Panc1 (cell line): Measurements from ENCODE around the gene GJB3. TPM values are rescaled to one million over a fixed set of nuclear protein-coding genes. Genes with fewer than 3 reads are reported as not detected.

Experiments
- ATAC-seq: fragments of 200-7000 bp; cut with Tn5 transposase; 2 replicates; pipeline ENCODE4 v1.9.1; 2020; ENCODE audit warnings: mild to moderate bottlenecking, moderate library complexity
- BruUV-seq: library from RNA; stranded (reverse); fragments of 400-500 nt; replicated peaks from 2 replicates; lab custom pipeline; 2021; lab: Mats Ljungman, UMichigan
- CTCF ChIA-PET: fragments of 300-600 bp; sonication (Branson Sonifier 250); formaldehyde crosslinking; loops from one replicate; lab custom pipeline; 2022; ENCODE audit warnings: antibody characterized with exemption; lab: Charles Lee
- POLR2A ChIA-PET: fragments of 300-600 bp; sonication (Branson Sonifier 250); formaldehyde crosslinking; loops from one replicate; lab custom pipeline; 2022; ENCODE audit warnings: antibody characterized with exemption; lab: Charles Lee
- DNase-seq: peaks from one replicate; pipeline ENCODE4 v3.0.0-alpha.2; 2010; ENCODE audit warnings: low read depth, low spot score
- H3K27ac ChIP-seq: 2 replicates; pipeline ENCODE4 v1.5.1; 2011; ENCODE audit warnings: mild to moderate bottlenecking, low read length, inconsistent platforms
- H3K27me3 ChIP-seq: fragments of 200-500 bp; sonication (Bioruptor generic); 2 replicates; pipeline ENCODE4 v1.6.0; 2014; ENCODE audit warnings: low read length, inconsistent platforms; ENCODE audit not compliant: control insufficient read depth, insufficient read depth
- H3K36me3 ChIP-seq: fragments of 200-500 bp; sonication (Bioruptor generic); 2 replicates; pipeline ENCODE4 v1.5.1; 2014; ENCODE audit warnings: inconsistent platforms, mild to moderate bottlenecking, low read length, moderate library complexity; ENCODE audit not compliant: control insufficient read depth, insufficient read depth
- H3K4me1 ChIP-seq: 2 replicates; pipeline ENCODE4 v1.5.1; 2011; ENCODE audit warnings: inconsistent platforms, mild to moderate bottlenecking, low read length, moderate library complexity; ENCODE audit not compliant: control insufficient read depth, insufficient read depth
- H3K4me3 ChIP-seq, 2 experiments: 2 replicates each; pipeline ENCODE4 v1.5.1; 2011 to 2012; ENCODE audit warnings: low read depth in 2 of 2, low read length in 2 of 2, mild to moderate bottlenecking in 2 of 2, inconsistent platforms in 1 of 2, moderate library complexity in 1 of 2
- H3K9me3 ChIP-seq: fragments of 200-500 bp; sonication (Bioruptor generic); 2 replicates; pipeline ENCODE4 v1.5.1; 2014; ENCODE audit warnings: low read depth, mild to moderate bottlenecking, inconsistent platforms, low read length, moderate library complexity; ENCODE audit not compliant: control insufficient read depth, insufficient read depth
- POLR2AphosphoS5 ChIP-seq: IDR thresholded peaks from 2 replicates; pipeline ENCODE4 v1.6.1; 2012; ENCODE audit warnings: mild to moderate bottlenecking, low read depth, low read length, moderate library complexity
- SIN3A ChIP-seq: IDR thresholded peaks from 2 replicates; pipeline ENCODE4 v1.6.1; 2012; ENCODE audit warnings: low read depth, mild to moderate bottlenecking, low read length, moderate library complexity, borderline replicate concordance; ENCODE audit not compliant: insufficient read depth
- TCF7L2 ChIP-seq: IDR thresholded peaks from 2 replicates; pipeline ENCODE4 v1.6.1; 2011; ENCODE audit warnings: mild to moderate bottlenecking, low read depth, low read length, inconsistent platforms
- in situ Hi-C: cut with HindIII; loops from 2 replicates; pipeline ENCODE4 v1.10.0; 2016; ENCODE audit warnings: low sequenced_read_pairs, low pct_unique_long_range_greater_than_20kb
- intact Hi-C: fragments of 100-400 bp; cut with micrococcal nuclease; formaldehyde crosslinking; loops from one replicate; pipeline ENCODE4 v1.10.0; 2022; ENCODE audit not compliant: unreplicated experiment
- total RNA-seq: library from RNA; stranded (reverse); gene quantifications from one replicate; pipeline ENCODE4 v1.2.1, GENCODE V29; 2021; ENCODE audit not compliant: unreplicated experiment
- TF ChIP-seq, protein P1 (sequence below), 2 experiments: IDR thresholded peaks; 2 replicates each; pipeline ENCODE4 v1.6.1; 2011 to 2012; ENCODE audit warnings: low read depth in 2 of 2, control low read depth in 1 of 2, low read length in 1 of 2, mild to moderate bottlenecking in 1 of 2, moderate library complexity in 1 of 2; ENCODE audit not compliant: insufficient read depth in 1 of 2
- TF ChIP-seq, protein P2 (sequence below): fragments of 450-650 bp; IDR thresholded peaks from 2 replicates; pipeline ENCODE4 v1.5.1; 2017; ENCODE audit warnings: mild to moderate bottlenecking

GJB3 gene
- total RNA-seq, 1 experiment from 2014 or later, result 0.15 TPM

DNA sequence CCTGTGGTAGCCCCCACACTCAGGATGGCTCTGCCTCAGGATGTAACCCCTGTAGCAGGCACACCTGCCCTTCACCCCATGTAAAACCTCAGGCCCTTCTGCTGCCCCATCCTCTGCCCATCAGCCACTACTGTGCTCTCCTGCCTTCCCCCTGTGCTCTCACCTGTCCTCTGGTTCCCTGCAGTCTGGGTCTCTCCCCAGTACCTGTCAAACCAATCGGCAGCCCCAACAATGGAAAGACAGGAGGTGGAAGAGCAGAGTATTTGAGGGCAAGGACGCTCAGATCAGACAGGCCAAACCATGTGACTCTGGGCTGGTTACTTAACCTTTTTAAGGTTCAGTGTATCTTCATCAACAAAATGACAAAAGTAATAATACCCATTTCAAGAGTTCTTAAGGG lies 47.6 kb downstream of the GJB3 start:
- Histone ChIP-seq H3K27me3 (no peaks in the 10 kb centered on the region), H3K4me1 (no peaks in the 10 kb centered on the region), H3K9me3 (no peaks in the 10 kb centered on the region), H3K4me3 (no peak overlapping the region), H3K36me3 (no peaks in the 10 kb centered on the region), H3K27ac (no peak overlapping the region)
- in situ Hi-C loops (no loop called here), intact Hi-C loops (no loop called here)
- no peak for DNase-seq
- ATAC-seq, result no peak
- POLR2A ChIA-PET, result no interaction called here
- no TSS peak for BruUV-seq
- CTCF ChIA-PET, result no interaction called here
- TF ChIP-seq, protein P1, sequence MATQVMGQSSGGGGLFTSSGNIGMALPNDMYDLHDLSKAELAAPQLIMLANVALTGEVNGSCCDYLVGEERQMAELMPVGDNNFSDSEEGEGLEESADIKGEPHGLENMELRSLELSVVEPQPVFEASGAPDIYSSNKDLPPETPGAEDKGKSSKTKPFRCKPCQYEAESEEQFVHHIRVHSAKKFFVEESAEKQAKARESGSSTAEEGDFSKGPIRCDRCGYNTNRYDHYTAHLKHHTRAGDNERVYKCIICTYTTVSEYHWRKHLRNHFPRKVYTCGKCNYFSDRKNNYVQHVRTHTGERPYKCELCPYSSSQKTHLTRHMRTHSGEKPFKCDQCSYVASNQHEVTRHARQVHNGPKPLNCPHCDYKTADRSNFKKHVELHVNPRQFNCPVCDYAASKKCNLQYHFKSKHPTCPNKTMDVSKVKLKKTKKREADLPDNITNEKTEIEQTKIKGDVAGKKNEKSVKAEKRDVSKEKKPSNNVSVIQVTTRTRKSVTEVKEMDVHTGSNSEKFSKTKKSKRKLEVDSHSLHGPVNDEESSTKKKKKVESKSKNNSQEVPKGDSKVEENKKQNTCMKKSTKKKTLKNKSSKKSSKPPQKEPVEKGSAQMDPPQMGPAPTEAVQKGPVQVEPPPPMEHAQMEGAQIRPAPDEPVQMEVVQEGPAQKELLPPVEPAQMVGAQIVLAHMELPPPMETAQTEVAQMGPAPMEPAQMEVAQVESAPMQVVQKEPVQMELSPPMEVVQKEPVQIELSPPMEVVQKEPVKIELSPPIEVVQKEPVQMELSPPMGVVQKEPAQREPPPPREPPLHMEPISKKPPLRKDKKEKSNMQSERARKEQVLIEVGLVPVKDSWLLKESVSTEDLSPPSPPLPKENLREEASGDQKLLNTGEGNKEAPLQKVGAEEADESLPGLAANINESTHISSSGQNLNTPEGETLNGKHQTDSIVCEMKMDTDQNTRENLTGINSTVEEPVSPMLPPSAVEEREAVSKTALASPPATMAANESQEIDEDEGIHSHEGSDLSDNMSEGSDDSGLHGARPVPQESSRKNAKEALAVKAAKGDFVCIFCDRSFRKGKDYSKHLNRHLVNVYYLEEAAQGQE (IDR thresholded peaks at IDR 0.05; ENCODE audit: insufficient read depth in 1 of 2, low read depth in 2 of 2, low read length in 1 of 2), result no peak
- no peak for TF ChIP-seq TCF7L2
- no peak for TF ChIP-seq POLR2AphosphoS5
- TF ChIP-seq SIN3A, result no peak
- TF ChIP-seq, protein P2, sequence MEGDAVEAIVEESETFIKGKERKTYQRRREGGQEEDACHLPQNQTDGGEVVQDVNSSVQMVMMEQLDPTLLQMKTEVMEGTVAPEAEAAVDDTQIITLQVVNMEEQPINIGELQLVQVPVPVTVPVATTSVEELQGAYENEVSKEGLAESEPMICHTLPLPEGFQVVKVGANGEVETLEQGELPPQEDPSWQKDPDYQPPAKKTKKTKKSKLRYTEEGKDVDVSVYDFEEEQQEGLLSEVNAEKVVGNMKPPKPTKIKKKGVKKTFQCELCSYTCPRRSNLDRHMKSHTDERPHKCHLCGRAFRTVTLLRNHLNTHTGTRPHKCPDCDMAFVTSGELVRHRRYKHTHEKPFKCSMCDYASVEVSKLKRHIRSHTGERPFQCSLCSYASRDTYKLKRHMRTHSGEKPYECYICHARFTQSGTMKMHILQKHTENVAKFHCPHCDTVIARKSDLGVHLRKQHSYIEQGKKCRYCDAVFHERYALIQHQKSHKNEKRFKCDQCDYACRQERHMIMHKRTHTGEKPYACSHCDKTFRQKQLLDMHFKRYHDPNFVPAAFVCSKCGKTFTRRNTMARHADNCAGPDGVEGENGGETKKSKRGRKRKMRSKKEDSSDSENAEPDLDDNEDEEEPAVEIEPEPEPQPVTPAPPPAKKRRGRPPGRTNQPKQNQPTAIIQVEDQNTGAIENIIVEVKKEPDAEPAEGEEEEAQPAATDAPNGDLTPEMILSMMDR, result no peak

DNA sequence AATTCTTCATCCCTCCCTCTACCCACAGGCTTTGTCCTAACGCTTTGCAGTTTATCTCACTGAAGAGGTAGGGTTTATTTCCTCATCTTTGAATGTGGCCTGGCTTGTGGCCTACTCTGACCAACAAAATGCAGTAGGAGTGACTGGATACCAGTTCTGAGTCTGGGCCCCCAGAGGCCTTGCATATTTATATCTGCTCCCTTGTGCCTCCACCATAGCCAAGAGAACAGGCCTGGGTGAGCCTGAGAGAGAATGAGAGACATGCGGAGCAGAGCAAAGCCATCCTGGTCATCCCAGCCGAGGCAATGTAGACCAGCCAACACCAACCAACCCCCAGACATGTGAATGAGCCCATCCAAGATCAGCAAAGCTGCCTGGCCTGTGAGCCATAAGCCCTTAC lies 48.2 kb downstream of the GJB3 start:
- DNase-seq, result no peak
- Histone ChIP-seq H3K27me3 (no peaks in the 10 kb centered on the region), H3K4me1 (no peaks in the 10 kb centered on the region), H3K4me3 (no peak overlapping the region), H3K9me3 (no peaks in the 10 kb centered on the region), H3K36me3 (no peaks in the 10 kb centered on the region), H3K27ac (no peak overlapping the region)
- no peak for ATAC-seq
- BruUV-seq, result no TSS peak
- in situ Hi-C loops (no loop called here), intact Hi-C loops (no loop called here)
- TF ChIP-seq, protein P1 (IDR thresholded peaks at IDR 0.05; ENCODE audit: insufficient read depth in 1 of 2, low read depth in 2 of 2, low read length in 1 of 2), result no peak
- TF ChIP-seq SIN3A, result no peak
- TF ChIP-seq, protein P2, result no peak
- no peak for TF ChIP-seq TCF7L2
- no peak for TF ChIP-seq POLR2AphosphoS5
- ChIA-PET POLR2A (no interaction called here), CTCF (no interaction called here)
